Muscle layer of duodenum (tissue), 2 donors: ENCODE results near the gene CKS2.
"Not testable (repeated sequence)": the region's sequence is repeated elsewhere in the genome, so short reads cannot be mapped to it uniquely, and the experiment has no call there.

ENCODE experiments used
- H3K27ac ChIP-seq: one replicate; pipeline ENCODE4 v1.7.0; 2013; ENCODE audit warnings: mild to moderate bottlenecking, low read length
- H3K27me3 ChIP-seq: one replicate; pipeline ENCODE4 v1.7.0; 2013; ENCODE audit warnings: low read depth, mild to moderate bottlenecking, control low read depth, low read length
- H3K36me3 ChIP-seq, 2 donors: one replicate each; pipeline ENCODE4 v1.7.0; 2013; ENCODE audit warnings: low read length in 2 of 2, control low read depth in 1 of 2, mild to moderate bottlenecking in 1 of 2; ENCODE audit not compliant: insufficient read depth in 2 of 2, control insufficient read depth in 1 of 2
- H3K4me1 ChIP-seq, 2 donors: one replicate each; pipeline ENCODE4 v1.7.0; 2013; ENCODE audit warnings: low read length in 2 of 2, mild to moderate bottlenecking in 2 of 2, control low read depth in 1 of 2, moderate library complexity in 1 of 2; ENCODE audit not compliant: insufficient read depth in 2 of 2, control insufficient read depth in 1 of 2
- H3K4me3 ChIP-seq, 2 donors: one replicate each; pipeline ENCODE4 v1.7.0; 2013; ENCODE audit warnings: low read length in 2 of 2, low read depth in 1 of 2, mild to moderate bottlenecking in 1 of 2
- H3K9me3 ChIP-seq, 2 donors: one replicate each; pipeline ENCODE4 v1.7.0; 2013; ENCODE audit warnings: low read length in 2 of 2, control low read depth in 1 of 2, mild to moderate bottlenecking in 1 of 2; ENCODE audit not compliant: control insufficient read depth in 1 of 2
- donor health status: healthy.

CKS2 gene

DNA sequence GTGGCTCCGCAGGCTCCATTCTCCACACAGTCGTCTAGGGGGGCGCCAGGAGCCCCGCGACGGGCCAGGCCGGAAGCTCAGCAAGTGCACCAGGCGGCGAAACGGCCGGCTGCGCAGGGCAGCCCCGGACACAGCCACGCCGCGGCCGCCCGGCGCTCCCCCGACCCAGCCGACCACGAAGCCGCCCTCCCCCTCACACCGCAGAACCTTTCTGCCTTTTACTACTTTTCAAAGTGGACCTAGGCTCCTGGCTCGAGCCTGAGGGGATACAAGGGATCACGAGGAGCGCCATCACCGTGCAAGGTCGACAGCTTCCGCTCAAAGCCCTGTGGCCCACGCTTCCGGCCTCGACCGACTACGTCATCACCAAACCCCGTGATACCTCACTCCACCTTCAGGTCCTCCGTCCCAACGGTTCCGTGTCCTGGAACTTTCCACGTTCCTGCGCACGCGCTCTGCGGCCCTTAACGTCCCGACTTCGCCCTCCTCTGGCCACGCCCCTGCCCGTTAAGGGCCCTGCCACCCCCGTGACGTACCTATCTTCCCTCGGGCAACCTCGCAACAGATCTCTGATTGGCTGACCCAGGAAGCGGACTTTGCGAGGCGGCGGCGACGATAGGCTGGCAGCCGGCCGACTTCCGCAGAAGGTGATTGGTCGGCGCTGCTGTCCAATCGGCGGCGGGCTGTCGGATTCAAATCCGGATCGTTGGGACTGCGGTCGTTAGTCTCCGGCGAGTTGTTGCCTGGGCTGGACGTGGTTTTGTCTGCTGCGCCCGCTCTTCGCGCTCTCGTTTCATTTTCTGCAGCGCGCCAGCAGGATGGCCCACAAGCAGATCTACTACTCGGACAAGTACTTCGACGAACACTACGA, at the start of gene CKS2:
Gene CKS2, plus strand, starts transcription at position 721 of the 871 bp plus-strand sequence. Its CDS starts 98 bp downstream, at position 819.
- H3K27me3 ChIP-seq = no peaks in the 10 kb centered on the region
- peaks cover 0 to 9% of the 10 kb centered on the region in 2 donors for H3K4me1 ChIP-seq
- no peaks in the 10 kb centered on the region for H3K9me3 ChIP-seq
- H3K27ac ChIP-seq = peak within 1 kb of the TSS; percentile 98
- peaks cover 0 to 4% of the 10 kb centered on the region in 2 donors for H3K36me3 ChIP-seq
- peak within 1 kb of the TSS; percentile 78 to 82 for H3K4me3 ChIP-seq

DNA sequence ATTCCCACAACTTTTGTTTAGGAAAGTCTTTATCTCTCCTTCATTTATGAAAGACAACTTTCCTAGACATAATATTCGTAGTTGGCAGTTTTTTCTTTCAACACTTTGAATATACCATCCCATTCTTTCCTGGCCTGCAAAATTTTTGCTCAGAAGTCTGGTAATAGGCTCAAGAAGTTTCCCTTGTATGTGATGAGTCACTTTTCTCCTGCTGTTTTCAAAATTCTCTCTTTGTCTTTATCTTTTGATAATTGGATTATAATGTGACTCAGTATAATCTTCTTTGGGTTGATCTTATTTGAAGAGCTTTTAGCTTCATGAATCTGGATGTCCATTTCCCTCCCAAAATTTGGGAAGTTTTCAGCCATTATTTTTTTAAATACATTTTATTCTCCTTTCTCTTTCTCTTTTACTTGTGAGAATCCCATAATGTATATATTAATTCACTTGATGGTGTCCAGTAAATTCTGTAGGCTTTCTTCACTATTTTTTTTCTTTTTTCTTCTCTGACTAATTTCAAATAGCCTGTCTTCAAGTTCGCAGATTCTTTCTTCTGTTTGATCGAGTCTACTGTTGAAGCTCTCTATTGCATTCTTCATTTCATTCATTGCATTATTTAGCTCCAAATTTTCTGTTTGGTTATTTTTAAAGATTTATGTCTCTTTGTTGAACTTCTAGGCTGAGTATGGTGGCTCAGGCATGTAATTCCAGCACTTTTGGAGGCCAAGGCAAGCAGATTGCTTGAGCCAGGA, 37.3 kb upstream of the CKS2 start:
- Histone ChIP-seq H3K27ac (no peak overlapping the region), H3K4me1 (peaks cover 0 to 3% of the 10 kb centered on the region in 2 donors), H3K36me3 (peaks cover 0 to 4% of the 10 kb centered on the region in 2 donors), H3K27me3 (no peaks in the 10 kb centered on the region), H3K9me3 (peaks cover 0 to 16% of the 10 kb centered on the region in 2 donors), H3K4me3 (no peak overlapping the region)

DNA sequence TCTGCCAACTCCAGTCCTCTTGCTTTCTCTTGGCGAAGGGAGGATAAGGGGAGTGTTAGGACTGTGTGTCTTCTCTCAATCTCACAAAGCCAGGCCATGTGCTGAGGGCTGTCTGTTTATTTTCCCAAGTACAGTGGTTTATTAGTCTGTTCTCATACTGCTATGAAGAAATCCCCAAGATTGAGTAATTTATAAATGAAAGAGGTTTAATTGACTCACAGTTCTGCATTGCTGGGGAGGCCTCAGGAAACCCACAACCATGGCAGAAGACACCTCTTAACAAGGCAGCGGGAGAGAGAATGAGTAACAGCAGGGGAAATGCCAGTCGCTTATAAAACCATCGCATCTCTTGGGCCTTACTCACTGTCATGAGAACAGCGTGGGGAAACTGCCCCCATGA, 36.2 kb upstream of the CKS2 start:
- H3K4me1 ChIP-seq = peaks cover 0 to 3% of the 10 kb centered on the region in 2 donors
- H3K27ac ChIP-seq = no peak overlapping the region
- no peak overlapping the region for H3K4me3 ChIP-seq
- peaks cover 0 to 4% of the 10 kb centered on the region in 2 donors for H3K36me3 ChIP-seq
- H3K27me3 ChIP-seq = no peaks in the 10 kb centered on the region
- H3K9me3 ChIP-seq = peaks cover 0 to 16% of the 10 kb centered on the region in 2 donors

DNA sequence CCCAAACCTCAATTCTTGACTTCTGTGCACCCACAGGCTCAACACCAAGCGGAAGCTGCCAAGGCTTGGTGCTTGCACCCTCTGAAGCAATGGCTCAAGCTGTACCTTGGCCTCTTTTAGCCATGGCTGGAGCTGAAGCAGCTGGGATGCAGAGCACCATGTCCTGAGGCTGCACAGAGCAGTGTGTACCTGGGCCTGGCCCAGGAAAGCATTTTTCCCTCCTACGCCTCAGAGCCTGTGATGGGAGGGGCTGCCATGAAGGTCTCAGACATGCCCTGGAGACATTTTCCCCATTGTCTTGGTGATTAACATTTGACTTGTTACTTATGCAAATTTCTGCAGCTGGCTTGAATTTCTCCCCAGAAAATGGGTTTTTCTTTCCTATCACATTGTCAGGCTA, 35.0 kb upstream of the CKS2 start:
- H3K9me3 ChIP-seq = peaks cover 0 to 16% of the 10 kb centered on the region in 2 donors
- not testable (repeated sequence) for H3K36me3 ChIP-seq, H3K4me1 ChIP-seq, H3K27me3 ChIP-seq, H3K27ac ChIP-seq, H3K4me3 ChIP-seq

DNA sequence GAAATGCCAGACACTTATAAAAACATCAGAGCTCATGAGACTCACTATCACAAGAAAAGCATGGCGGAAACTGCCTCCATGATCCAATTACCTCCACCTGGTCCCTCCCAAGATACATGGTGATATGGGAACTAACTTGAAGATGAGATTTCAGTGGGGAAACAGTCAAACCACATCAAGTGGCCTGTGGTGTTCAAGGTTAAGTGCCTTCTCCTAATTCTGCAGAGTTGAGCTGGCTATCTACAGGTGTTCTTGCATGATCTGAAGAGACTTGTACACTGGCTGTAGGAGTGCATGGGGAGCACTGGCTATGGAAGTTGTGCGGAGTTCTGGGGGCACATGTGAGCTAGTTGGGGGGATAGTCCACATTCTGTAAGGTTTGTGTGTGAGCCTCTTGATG, 34.0 kb upstream of the CKS2 start:
- H3K4me1 ChIP-seq = peaks cover 0 to 3% of the 10 kb centered on the region in 2 donors
- no peaks in the 10 kb centered on the region for H3K27me3 ChIP-seq
- peaks cover 0 to 16% of the 10 kb centered on the region in 2 donors for H3K9me3 ChIP-seq
- no peak overlapping the region for H3K27ac ChIP-seq
- peaks cover 0 to 4% of the 10 kb centered on the region in 2 donors for H3K36me3 ChIP-seq
- no peak overlapping the region for H3K4me3 ChIP-seq

DNA sequence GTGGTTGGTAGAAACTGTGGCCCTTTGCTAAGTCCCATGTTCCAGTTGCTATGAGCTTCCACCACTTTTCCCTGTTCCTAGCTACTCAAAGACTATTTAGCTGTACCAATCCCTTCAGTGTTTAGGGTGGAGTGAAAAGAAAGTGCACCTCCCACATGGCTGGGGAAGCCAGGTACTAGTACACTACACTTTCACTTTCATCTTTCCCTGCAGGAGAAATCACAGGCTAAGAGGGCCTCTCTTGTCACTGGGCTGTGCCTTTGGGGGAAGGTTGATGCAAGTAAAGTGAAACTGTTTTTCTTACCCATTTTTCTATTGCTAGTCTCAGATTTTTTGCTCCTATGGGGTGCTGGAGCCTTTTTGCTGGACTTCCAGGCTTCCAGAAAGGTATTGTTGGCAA, 33.5 kb upstream of the CKS2 start:
- Histone ChIP-seq H3K36me3 (peaks cover 0 to 4% of the 10 kb centered on the region in 2 donors), H3K4me1 (peaks cover 0 to 3% of the 10 kb centered on the region in 2 donors), H3K27ac (no peak overlapping the region), H3K4me3 (no peak overlapping the region), H3K9me3 (peaks cover 0 to 16% of the 10 kb centered on the region in 2 donors), H3K27me3 (no peaks in the 10 kb centered on the region)

DNA sequence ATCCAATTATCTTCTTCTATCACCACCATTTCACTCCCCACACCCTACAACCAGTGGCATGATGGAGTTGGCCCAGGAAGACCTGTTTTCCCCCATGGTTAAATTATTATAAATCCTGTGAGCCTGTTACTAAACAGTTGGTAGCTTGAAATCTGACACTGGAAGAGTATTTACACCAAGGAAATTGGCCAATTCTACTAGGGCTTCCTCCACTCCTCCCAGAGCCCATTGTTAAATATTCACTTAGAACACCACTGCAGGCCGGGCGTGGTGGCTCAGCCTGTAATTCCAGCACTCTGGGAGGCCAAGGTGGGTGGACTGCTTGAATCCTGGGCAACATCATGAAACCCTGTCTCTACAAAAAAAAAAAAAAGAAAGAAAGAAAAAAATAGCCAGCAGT, 32.4 kb upstream of the CKS2 start:
- no peaks in the 10 kb centered on the region for H3K27me3 ChIP-seq
- no peak overlapping the region for H3K27ac ChIP-seq
- H3K36me3 ChIP-seq = peaks cover 0 to 4% of the 10 kb centered on the region in 2 donors
- H3K9me3 ChIP-seq = peaks cover 0 to 12% of the 10 kb centered on the region in 2 donors
- peaks cover 0 to 3% of the 10 kb centered on the region in 2 donors for H3K4me1 ChIP-seq
- H3K4me3 ChIP-seq = no peak overlapping the region

DNA sequence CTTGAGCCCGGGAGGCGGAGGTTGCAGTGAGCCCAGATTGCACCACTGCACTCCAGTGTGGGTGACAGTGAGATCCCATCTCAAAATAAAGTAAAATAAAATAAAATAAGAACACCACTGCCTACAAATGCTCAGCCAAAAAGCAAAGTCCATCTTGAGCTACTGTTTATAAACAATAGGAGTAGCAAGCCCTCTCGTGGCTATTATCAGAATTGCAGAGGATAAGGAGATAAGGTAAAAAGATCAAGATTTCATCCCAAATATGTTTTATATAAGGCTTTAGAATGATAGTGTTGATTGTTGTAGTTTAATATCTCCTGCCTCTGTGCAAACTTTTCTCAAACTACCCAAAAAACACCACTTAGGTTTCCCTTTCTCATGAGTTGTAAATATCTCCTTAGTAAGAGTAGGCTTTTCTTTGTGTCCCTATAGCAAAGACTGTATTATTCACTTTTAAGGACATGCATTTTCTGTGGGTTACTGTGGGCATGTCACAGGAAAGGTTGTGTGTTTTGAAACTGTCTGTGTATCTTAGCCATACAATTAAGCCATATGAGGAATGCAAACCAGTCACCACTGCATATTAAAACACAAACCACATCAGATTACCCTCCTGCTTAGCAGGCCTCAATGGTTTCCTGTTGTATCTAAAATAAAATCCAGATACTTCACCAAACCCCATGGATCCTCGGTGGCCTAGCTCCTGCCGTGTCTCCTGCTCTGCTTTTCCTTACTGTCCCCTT, 31.8 kb upstream of the CKS2 start:
- H3K27me3 ChIP-seq = no peaks in the 10 kb centered on the region
- no peak overlapping the region for H3K4me3 ChIP-seq
- H3K9me3 ChIP-seq = peaks cover 0 to 6% of the 10 kb centered on the region in 2 donors
- H3K27ac ChIP-seq = no peak overlapping the region
- H3K4me1 ChIP-seq = peaks cover 0 to 3% of the 10 kb centered on the region in 2 donors
- H3K36me3 ChIP-seq = peaks cover 0 to 4% of the 10 kb centered on the region in 2 donors

DNA sequence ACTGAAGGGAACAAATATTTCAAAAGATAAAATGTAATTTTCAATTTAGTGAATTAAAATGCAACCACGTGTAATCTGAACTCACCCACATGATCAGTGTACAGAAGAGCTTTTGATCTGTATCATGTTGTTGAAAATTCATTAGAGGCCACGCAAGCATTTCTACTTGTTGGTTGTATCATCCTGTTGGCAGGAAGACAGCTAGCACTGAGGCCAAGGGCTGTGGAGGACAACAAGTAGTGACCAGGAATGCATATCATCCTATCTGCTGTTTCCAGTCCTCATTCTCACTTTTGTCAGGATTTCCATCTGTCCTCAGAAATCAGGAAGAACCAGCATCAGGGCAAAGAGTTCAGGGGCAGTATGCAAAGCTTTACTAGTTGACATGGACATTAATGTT, 29.9 kb upstream of the CKS2 start:
- no peaks in the 10 kb centered on the region for H3K27me3 ChIP-seq
- no peak overlapping the region for H3K4me3 ChIP-seq
- peaks cover 0 to 3% of the 10 kb centered on the region in 2 donors for H3K4me1 ChIP-seq
- H3K9me3 ChIP-seq = no peaks in the 10 kb centered on the region
- no peak overlapping the region for H3K27ac ChIP-seq
- H3K36me3 ChIP-seq = no peaks in the 10 kb centered on the region

DNA sequence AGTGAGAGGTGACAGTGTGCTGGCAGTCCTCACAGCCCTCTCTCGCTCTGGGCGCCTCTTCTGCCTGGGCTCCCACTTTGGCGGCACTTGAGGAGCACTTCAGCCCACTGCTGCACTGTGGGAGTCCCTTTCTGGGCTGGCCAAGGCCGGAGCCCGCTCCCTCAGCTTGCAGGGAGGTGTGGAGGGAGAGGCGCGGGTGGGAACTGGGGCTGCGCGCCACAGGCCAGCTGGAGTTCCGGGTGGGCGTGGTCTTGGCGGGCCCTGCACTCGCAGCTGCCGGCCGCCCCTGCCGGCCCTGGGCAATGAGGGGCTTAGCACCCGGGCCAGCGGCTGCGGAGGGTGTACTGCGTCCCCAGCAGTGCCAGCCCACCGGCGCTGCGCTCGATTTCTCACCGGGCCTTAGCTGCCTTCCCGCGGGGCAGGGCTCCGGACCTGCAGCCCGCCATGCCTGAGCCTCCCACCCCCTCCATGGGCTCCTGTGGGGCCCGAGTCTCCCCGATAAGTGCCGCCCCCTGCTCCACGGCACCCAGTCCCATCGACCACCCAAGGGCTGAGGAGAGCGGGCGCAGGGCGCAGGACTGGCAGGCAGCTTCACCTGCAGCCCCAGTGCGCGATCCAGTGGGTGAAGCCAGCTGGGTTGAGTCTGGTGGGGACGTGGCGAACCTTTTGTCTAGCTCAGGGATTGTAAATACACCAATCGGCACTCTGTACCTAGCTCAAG, 28.6 kb upstream of the CKS2 start:
- H3K4me1 ChIP-seq, H3K27me3 ChIP-seq, H3K9me3 ChIP-seq, H3K36me3 ChIP-seq, H3K27ac ChIP-seq: not testable (repeated sequence)
- H3K4me3 ChIP-seq = peak overlapping the region in 1 of 2 donors; percentile 54
